Measurements from ENCODE around the gene CLDN18.
A peak's percentile ranks its signal among the peaks of the same experiment; 100 is the strongest.

Gene CLDN18

DNA sequence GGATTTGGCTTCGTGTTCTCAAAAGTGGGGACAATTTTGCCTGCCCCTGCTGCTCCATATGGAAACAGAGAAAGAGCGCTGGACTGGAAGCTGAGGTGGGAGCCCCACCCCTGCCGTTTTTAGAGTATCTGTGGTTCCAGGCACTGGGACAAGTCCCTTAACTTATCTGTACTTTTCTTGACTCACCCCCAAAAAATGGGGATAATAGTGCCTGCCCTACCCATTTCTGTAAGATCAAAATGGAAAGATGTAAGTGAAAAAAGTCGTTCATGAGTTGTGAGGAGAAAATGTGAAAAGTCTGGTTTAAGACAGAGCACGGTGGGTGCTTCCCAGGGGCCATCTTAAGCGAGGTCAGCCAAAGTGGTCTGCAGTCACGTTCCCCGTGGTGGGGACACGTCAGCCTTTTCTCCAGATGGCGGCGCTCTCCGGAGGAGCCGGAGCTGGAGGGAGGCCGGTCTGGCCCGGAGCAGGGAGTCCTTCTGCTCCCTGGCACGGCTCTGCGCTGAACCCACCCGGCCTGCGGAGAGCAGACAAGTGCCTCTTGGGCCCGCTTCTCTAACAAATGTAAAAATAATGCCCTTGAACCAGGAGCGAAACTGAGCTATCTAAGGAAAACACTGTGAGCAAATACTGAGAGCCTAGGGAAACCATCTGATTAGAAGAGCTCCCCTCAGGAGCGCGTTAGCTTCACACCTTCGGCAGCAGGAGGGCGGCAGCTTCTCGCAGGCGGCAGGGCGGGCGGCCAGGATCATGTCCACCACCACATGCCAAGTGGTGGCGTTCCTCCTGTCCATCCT is at the start of gene CLDN18:
Gene CLDN18, plus strand, starts transcription at position 690 of the 797 bp plus-strand sequence. Its CDS starts 61 bp downstream, at position 751.
- Mint-ChIP-seq H3K9me3 (no peaks in the 10 kb centered on the region), H3K36me3 (ENCODE audit: low read depth) (no peaks in the 10 kb centered on the region), H3K4me3 (no peak within 1 kb of the TSS), H3K4me1 (ENCODE audit: low read depth) (no peaks in the 10 kb centered on the region), H3K27me3 (peaks cover 5% of the 10 kb centered on the region), H3K27ac (no peak within 1 kb of the TSS)
- no peak for DNase-seq

DNA sequence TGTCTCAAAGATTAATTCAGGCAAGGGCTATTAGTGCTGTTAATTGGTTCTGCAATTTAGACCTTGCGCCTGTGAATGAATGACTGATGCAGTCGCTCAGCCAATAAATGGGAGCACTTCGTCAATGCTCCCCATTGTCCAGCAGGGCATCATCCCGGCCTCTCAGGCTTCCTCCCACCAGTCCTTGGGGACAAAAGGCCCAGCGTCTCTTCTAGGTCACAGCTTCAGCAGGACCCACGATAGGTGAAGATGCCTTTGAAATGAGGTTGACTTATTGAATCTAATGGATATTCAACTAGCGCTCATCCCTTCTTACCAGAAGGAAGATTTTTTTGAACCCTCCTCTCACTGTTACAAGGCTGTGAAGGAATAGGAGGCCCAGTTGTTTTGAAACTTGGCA is 47.7 kb upstream of the CLDN18 start:
- Mint-ChIP-seq H3K4me1 (ENCODE audit: low read depth) (no peaks in the 10 kb centered on the region), H3K27me3 (peaks cover 4% of the 10 kb centered on the region), H3K27ac (no peak overlapping the region), H3K9me3 (no peaks in the 10 kb centered on the region), H3K36me3 (ENCODE audit: low read depth) (no peaks in the 10 kb centered on the region), H3K4me3 (no peak overlapping the region)
- no peak for DNase-seq

DNA sequence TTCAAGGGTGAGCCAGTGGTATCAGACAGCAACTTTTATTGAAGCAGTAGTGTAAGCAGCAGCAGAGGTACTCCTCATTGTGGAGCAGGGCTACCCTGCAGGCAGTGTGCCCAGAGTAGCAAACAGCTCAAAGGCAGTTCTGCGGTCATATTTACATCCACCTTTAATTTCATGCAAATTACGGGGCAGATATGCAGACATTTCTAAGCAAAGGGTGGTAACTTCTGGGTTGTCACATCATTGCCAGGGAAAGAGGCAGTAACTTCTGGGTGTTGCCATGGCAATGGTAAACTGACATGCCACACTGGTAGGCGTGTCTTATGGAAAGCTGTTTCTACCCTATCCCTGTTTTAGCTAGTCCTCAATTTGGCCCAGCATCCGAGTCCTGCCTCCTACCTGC is 46.5 kb upstream of the CLDN18 start:
- Mint-ChIP-seq H3K27me3 (no peaks in the 10 kb centered on the region), H3K4me1 (ENCODE audit: low read depth) (no peaks in the 10 kb centered on the region), H3K4me3 (no peak overlapping the region), H3K27ac (no peak overlapping the region), H3K36me3 (ENCODE audit: low read depth) (no peaks in the 10 kb centered on the region), H3K9me3 (no peaks in the 10 kb centered on the region)
- DNase-seq: no peak

DNA sequence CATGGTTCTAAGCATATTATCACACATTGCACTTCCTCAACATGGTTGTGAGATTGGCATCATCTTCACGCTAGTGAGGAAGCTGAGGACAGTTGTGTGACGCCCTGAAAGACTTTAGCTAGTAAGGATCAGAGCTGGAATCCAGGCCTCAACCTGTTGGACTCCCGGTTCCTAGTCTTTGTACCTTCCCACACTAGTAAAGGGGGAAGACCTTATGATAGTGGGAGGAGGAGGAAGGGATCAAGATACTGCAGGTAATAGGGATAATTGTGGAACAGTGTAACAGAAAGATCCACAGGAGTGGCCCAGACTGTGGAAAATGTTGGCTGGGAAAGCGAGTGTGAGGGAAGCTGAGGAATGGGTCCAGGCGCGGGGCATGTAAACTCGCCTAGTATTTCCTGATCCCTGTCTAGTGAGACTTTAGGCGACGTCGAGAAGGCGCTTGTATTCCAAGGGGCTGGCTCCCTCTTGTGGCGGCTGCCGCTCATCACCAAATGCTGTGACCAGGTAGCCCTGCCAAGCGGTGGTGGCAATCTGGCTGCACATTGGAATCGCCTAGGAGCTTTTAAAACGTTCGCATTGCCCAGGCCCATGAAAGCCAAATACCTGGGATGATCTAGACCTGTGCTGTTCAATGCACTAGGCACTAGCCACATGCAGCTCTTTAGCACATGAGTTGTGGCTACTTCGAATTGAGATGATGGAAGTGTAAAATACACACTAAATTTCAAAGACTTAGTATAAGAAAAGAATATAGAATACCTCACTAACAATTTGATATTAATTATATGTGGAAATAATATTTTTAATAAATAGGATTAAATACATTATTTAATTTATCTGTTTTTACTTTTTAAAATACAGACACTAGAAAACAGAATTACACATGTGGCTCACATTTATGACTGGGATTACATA is 38.8 kb upstream of the CLDN18 start:
- Mint-ChIP-seq H3K4me1 (ENCODE audit: low read depth) (no peaks in the 10 kb centered on the region), H3K27me3 (peaks cover 20% of the 10 kb centered on the region), H3K27ac (no peak overlapping the region), H3K9me3 (no peaks in the 10 kb centered on the region), H3K4me3 (no peak overlapping the region), H3K36me3 (ENCODE audit: low read depth) (no peaks in the 10 kb centered on the region)
- peak; percentile 65 for DNase-seq

DNA sequence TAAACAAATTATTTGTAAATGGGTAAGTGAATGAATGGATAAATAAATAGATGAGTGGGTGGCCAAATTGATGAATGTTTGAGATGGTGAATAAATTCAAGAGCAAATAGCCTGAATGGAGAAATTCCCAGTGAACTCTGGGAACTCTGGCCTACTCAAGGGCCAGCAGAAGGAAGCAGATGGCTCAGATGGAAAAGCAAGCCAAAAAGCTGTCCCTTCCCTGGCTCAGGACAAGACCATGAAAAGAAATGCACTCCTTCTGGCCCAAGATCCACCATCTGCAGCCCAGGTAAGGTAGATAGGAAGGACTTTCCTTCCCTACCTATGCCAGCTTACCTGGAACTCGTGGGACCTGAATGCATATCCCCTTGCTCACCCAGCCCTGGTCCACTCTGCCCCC is 37.6 kb upstream of the CLDN18 start:
- no peak overlapping the region for H3K4me3 Mint-ChIP-seq

DNA sequence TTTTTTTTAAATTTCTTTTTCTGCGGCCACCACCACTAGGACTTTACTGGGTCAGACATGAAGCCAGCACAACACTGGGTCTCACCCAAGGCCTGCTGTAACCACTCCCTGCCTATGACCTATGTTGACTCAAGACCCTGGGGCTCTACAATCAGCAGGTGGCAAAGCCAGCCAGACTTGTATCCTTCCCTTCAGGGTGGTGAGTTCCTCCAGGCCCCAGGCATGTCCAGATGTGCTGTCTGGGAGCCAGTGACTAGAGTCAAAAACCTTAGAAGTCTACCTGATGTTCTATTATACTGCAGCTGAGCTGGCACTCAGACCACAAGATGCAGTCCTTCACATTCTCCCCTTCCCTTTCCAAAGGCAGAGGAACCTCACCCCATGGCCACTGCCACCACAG is 31.6 kb upstream of the CLDN18 start:
- Mint-ChIP-seq H3K27me3 (peaks cover 21% of the 10 kb centered on the region), H3K9me3 (no peaks in the 10 kb centered on the region), H3K27ac (no peak overlapping the region), H3K36me3 (ENCODE audit: low read depth) (no peaks in the 10 kb centered on the region), H3K4me1 (ENCODE audit: low read depth) (no peaks in the 10 kb centered on the region), H3K4me3 (no peak overlapping the region)
- no peak for DNase-seq

More for the DNA sequence above, 37.6 kb upstream of the CLDN18 start:
- Mint-ChIP-seq H3K27ac (no peak overlapping the region), H3K27me3 (peaks cover 24% of the 10 kb centered on the region), H3K9me3 (no peaks in the 10 kb centered on the region), H3K36me3 (ENCODE audit: low read depth) (no peaks in the 10 kb centered on the region), H3K4me1 (ENCODE audit: low read depth) (no peaks in the 10 kb centered on the region)
- DNase-seq: no peak

DNA sequence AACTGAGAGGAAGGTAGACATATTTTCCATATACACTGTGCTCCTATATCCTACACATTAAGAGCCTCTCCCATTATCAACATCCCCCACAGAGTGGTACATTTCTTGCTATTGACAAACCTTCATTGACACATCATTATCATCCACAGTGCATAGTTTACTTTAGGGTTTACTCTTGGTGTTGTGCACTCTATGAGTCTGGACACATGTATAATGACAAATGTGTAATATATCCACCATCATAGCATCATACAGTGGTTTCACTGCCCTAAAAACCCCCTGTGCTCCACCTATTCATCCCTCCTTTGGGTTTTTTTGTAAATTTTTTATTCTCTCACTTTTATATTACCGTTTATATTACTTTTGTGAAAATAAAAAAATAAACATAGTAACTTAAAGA is 22.2 kb upstream of the CLDN18 start:
- Mint-ChIP-seq H3K27me3 (no peaks in the 10 kb centered on the region), H3K4me3 (no peak overlapping the region), H3K9me3 (no peaks in the 10 kb centered on the region), H3K36me3 (ENCODE audit: low read depth) (no peaks in the 10 kb centered on the region), H3K4me1 (ENCODE audit: low read depth) (peaks cover 4% of the 10 kb centered on the region), H3K27ac (no peak overlapping the region)
- DNase-seq: no peak

DNA sequence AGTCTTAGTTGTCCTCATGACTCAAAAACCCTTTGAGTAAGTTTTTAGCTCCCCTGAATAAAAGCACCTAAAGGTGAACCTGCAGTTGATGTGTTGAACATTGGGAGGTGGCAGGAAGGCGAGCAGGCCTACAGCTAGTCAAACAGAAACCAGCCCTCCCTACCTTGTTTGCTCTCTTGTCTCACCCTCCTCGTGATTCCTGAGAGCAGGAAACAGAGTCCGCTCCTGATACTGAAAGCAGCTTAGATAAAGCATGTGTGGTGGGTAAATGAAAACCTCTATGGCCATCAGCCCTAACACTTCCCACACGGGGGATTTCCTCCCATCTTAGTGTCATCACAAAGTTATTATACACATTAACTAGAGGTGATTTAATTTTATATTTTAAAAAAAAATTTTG is 21.8 kb upstream of the CLDN18 start:
- no peak overlapping the region for H3K4me3 Mint-ChIP-seq
- DNase-seq: no peak
- H3K9me3 Mint-ChIP-seq: no peaks in the 10 kb centered on the region
- no peaks in the 10 kb centered on the region for H3K27me3 Mint-ChIP-seq
- H3K27ac Mint-ChIP-seq: no peak overlapping the region
- H3K4me1 Mint-ChIP-seq (ENCODE audit: low read depth): peaks cover 4% of the 10 kb centered on the region
- no peaks in the 10 kb centered on the region for H3K36me3 Mint-ChIP-seq (ENCODE audit: low read depth)

DNA sequence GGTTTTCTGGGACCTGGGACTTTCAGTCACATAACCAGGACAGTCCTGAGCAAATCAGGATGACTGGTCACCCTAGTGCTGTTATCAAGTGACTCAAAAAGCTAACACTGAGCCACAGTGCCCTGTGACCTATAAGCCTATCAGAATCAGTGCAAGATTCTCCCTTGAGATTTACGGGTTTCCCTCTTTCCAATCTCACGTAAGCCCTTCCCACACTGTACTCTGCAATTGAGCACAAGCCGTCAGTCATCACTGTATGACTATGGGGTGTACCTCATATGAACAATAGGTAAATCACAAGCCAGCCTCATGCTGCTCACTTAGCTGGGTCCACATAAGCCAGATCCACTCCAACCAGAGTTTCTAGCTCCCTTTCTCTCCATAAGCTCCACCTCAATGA is 21.0 kb upstream of the CLDN18 start:
- no peak overlapping the region for H3K4me3 Mint-ChIP-seq
- no peak overlapping the region for H3K27ac Mint-ChIP-seq
- H3K9me3 Mint-ChIP-seq: peaks cover 2% of the 10 kb centered on the region
- no peak for DNase-seq
- H3K36me3 Mint-ChIP-seq (ENCODE audit: low read depth): no peaks in the 10 kb centered on the region
- peaks cover 4% of the 10 kb centered on the region for H3K4me1 Mint-ChIP-seq (ENCODE audit: low read depth)
- no peaks in the 10 kb centered on the region for H3K27me3 Mint-ChIP-seq

DNA sequence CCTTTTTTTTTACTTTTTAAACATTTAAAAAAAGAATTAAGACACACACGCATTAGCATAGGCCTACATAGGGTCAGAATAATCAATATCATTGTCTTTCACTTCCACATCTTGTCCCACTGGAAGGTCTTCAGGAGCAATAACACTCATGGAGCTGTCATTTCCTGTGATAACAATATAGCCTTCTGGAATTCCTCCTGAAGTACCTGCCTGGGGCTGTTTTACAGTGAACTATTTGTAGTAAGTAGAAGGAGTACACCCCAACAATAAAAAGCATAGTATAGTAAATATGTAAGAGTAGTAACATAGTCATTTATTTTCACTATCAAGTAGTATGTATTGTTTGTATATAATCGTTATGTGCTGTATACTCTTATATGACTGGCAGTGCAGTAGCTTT is 19.5 kb upstream of the CLDN18 start:
- H3K4me3 Mint-ChIP-seq: no peak overlapping the region

DNA sequence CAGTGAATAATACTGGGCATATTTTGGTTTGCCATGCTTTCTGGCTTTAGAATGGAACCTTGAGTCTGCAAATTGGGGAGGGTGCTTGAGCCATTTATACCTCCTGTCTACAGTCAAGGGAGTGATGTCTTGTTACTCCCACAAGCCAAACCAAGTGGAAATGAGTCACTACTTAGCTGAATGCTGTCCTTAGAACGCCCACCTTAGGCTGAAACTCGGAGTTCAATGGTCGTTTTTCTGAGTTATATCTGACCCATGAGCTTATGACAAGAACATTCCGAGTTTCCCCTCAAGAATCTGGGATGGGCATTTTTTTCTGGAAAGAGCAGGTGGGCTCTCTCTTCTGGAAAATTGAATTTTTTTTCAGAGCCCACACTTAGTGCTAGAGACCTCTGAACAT is 17.4 kb upstream of the CLDN18 start:
- Mint-ChIP-seq H3K36me3 (ENCODE audit: low read depth) (no peaks in the 10 kb centered on the region), H3K9me3 (peaks cover 6% of the 10 kb centered on the region), H3K4me1 (ENCODE audit: low read depth) (peaks cover 4% of the 10 kb centered on the region), H3K4me3 (no peak overlapping the region), H3K27ac (no peak overlapping the region), H3K27me3 (peaks cover 5% of the 10 kb centered on the region)
- no peak for DNase-seq

More for the DNA sequence above, 19.5 kb upstream of the CLDN18 start:
- no peak overlapping the region for H3K27ac Mint-ChIP-seq
- peaks cover 6% of the 10 kb centered on the region for H3K9me3 Mint-ChIP-seq
- no peaks in the 10 kb centered on the region for H3K36me3 Mint-ChIP-seq (ENCODE audit: low read depth)
- no peaks in the 10 kb centered on the region for H3K27me3 Mint-ChIP-seq
- no peak for DNase-seq
- peaks cover 4% of the 10 kb centered on the region for H3K4me1 Mint-ChIP-seq (ENCODE audit: low read depth)

DNA sequence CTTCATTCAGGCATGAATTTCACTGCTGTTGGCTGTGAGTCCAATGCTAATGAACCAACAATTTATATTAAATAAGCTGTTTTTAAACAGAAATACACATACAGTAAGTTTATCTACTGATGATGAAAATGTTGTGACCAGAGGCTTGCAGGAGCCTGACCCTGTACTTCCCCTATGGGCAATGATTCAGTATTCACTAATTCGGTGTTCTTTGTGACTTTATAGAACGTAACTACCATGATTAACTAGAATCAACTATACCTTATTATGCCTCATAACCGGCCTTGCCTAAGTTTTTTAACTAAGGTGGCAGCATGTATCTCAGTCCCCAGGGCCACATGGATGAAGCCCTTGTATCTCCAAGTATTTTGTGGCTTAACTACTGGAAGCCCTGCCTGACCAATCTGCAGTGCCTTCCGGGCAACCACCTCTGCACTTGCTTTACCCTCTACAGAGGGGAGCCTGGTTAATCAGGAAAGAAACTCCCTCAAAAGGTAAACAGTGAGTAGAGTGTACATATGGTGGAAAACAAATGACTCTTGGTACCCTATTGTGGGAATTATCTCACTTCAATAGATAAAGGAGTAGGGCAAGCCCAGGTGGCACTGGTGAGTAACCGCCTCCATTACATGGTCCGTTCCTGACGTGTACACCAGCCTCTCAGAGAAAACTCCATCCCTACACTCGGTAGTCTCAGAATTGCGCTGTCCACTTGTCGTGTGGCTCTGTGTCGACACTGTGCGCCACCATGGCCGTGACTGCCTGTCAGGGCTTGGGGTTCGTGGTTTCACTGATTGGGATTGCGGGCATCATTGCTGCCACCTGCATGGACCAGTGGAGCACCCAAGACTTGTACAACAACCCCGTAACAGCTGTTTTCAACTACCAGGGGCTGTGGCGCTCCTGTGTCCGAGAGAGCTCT is 11.6 kb upstream of the CLDN18 start:
- Mint-ChIP-seq H3K4me1 (ENCODE audit: low read depth) (no peaks in the 10 kb centered on the region), H3K27me3 (peaks cover 19% of the 10 kb centered on the region), H3K9me3 (peaks cover 6% of the 10 kb centered on the region), H3K27ac (no peak overlapping the region), H3K4me3 (no peak overlapping the region), H3K36me3 (ENCODE audit: low read depth) (no peaks in the 10 kb centered on the region)
- DNase-seq: no peak

DNA sequence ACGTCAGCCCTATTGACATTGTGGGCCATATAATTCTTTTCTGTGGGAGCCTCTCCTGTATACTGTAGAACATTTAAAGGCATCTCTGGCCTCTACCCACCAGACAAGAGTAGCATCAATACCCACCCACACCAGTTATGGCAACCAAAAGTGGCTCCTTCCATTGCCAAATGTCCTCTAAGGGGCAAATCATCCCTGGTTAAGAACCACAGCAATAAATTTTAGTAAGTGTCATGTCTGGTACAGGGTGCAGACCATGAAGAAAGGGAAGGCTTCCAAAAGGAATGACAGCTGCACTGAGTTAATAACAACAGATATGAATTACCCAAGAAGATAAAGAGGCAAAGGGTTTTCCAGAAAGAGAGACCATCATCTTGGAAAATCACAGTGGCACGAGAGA is 6.9 kb upstream of the CLDN18 start:
- no peak overlapping the region for H3K4me3 Mint-ChIP-seq
- no peaks in the 10 kb centered on the region for H3K4me1 Mint-ChIP-seq (ENCODE audit: low read depth)
- peaks cover 11% of the 10 kb centered on the region for H3K27me3 Mint-ChIP-seq
- no peaks in the 10 kb centered on the region for H3K9me3 Mint-ChIP-seq
- no peak overlapping the region for H3K27ac Mint-ChIP-seq
- DNase-seq: no peak
- H3K36me3 Mint-ChIP-seq (ENCODE audit: low read depth): no peaks in the 10 kb centered on the region

DNA sequence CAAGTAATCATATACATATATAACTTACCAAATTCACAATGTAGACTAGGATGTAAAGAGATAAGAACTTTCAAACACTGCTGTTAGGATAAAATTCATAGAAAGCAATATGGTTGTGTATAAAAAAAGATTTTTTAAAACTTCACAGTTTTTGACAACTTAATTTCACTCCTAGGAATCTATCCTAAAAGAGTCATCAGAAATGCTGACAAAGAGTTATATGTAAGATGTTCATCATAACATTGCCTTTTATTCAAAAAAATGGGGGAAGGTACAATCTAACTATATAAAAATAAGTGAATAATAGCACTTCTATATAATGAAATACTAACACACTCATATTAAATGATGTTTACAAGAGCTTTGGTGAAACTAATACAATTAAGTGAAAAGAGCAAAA is 4.3 kb upstream of the CLDN18 start:
- no peaks in the 10 kb centered on the region for H3K9me3 Mint-ChIP-seq
- H3K4me1 Mint-ChIP-seq (ENCODE audit: low read depth): no peaks in the 10 kb centered on the region
- H3K36me3 Mint-ChIP-seq (ENCODE audit: low read depth): no peaks in the 10 kb centered on the region
- H3K27ac Mint-ChIP-seq: no peak overlapping the region
- H3K4me3 Mint-ChIP-seq: no peak overlapping the region
- H3K27me3 Mint-ChIP-seq: no peaks in the 10 kb centered on the region
- no peak for DNase-seq

Measured in activated T-cell treated with anti-CD3 and anti-CD28 coated beads, Interleukin-2, amount 50 U/mL, for 24 hours (primary cell).